K562 (cell line): ENCODE data around the gene TP53RK.

Experiments used
- ZBTB17 ChIP-seq: fragments of 450-650 bp; formaldehyde crosslinking; IDR thresholded peaks from 2 replicates; pipeline ENCODE4 v1.4.0; 2020; ENCODE audit warnings: mild to moderate bottlenecking
- ZNF121 ChIP-seq: sonication (generic); formaldehyde crosslinking; conservative IDR thresholded peaks from 2 replicates; pipeline ENCODE4 v1.8.0; 2022; ENCODE audit warnings: missing genetic modification reagents

DNA sequence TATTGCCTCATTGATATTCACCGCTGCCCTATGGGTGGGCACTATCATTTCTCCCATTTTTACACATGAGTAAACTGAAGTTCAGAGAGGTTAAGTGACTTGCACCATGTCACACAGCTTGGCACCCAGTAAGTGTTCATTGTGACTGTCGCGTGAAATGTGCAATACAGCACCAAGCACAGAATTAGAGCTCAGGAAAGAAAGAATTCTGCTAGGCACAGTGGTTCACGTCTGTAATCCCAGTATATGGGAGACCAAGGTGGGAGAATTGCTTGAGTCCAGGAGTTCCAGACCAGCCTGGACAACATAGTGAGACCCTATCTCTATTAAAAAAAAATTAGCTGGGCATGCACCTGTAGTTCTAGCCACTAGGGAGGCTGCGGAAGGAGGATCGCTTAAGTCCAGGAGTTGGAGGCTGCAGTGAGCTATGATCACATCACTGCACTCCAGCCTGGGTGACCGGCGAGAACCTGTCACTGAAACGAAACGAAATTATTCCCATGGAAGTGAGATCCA, 38.6 kb downstream of the TP53RK start:
- peak; percentile 55; the same call in 1 of the 2 replicates for TF ChIP-seq ZNF121 (CRISPR knock-in tag)
- TF ChIP-seq ZBTB17 (CRISPR knock-in tag) = no peak
